HCT116 (cell line): Measurements from ENCODE around the gene ATG14. TPM values are rescaled to one million over a fixed set of nuclear protein-coding genes. Genes with fewer than 3 reads are reported as not detected.

Experiments
- ATAC-seq: fragments of 200-7000 bp; cut with Tn5 transposase; 2 replicates; pipeline ENCODE4 v1.9.1; 2020; ENCODE audit warnings: mild to moderate bottlenecking, moderate library complexity
- BruUV-seq: library from RNA; stranded (reverse); fragments of 400-500 nt; replicated peaks from 2 replicates; lab custom pipeline; 2021; lab: Mats Ljungman, UMichigan
- CTCF ChIA-PET: fragments of 300-600 bp; sonication (Branson Sonifier 250); formaldehyde crosslinking; loops from one replicate; lab custom pipeline; 2021; ENCODE audit warnings: antibody characterized with exemption; lab: Charles Lee
- POLR2A ChIA-PET: fragments of 300-600, 350-600 bp; sonication (Branson Sonifier 250); formaldehyde crosslinking; loops from one replicate; lab custom pipeline; 2021; ENCODE audit warnings: antibody characterized with exemption; lab: Charles Lee
- RAD21 ChIA-PET, 2 experiments: fragments of 300-600 bp; sonication (Branson Sonifier 250); formaldehyde crosslinking; loops; one replicate each; lab custom pipeline; 2023; ENCODE audit warnings: low total read pairs in 2 of 2; ENCODE audit not compliant: uncharacterized antibody in 2 of 2, unreplicated experiment in 2 of 2, low non-redundant PET in 1 of 2; lab: Charles Lee
- DNase-seq: peaks from one replicate; pipeline ENCODE4 v3.0.0-alpha.2; 2010; ENCODE audit warnings: low read depth, low spot score
- H2AFZ ChIP-seq: fragments of 200-600 bp; shearing (Covaris generic), sonication (generic); 2 replicates; pipeline ENCODE4 v1.6.1; 2017; ENCODE audit warnings: low read depth, mixed run types, mixed read lengths, antibody characterized with exemption, low read length; ENCODE audit not compliant: poor library complexity, severe bottlenecking
- H3K27ac ChIP-seq: 2 replicates; pipeline ENCODE4 v1.5.1; 2012; ENCODE audit warnings: low read depth, low read length
- H3K27me3 ChIP-seq: fragments of 200-600 bp; sonication (generic); 2 replicates; pipeline ENCODE4 v1.6.1; 2016; ENCODE audit warnings: mixed run types, low read length, mixed read lengths; ENCODE audit not compliant: insufficient read depth
- H3K36me3 ChIP-seq, 2 experiments: fragments of 200-500 bp in 1 of 2; fragments of 200-600 bp in 1 of 2; sonication (Bioruptor generic) in 1 of 2; sonication (generic) in 1 of 2; 2 replicates each; pipeline versions ENCODE4 v1.5.1 to v1.6.1; 2014 to 2016; ENCODE audit warnings: low read length in 2 of 2, inconsistent platforms in 1 of 2, mixed read lengths in 1 of 2, mixed run types in 1 of 2; ENCODE audit not compliant: insufficient read depth in 2 of 2, control insufficient read depth in 1 of 2
- H3K4me1 ChIP-seq, 2 experiments: fragments of 200-600 bp in 1 of 2; sonication (generic) in 1 of 2; 2 replicates each; pipeline versions ENCODE4 v1.5.1 to v1.6.1; 2012 to 2017; ENCODE audit warnings: low read length in 2 of 2, inconsistent platforms in 1 of 2, mild to moderate bottlenecking in 1 of 2, mixed read lengths in 1 of 2, mixed run types in 1 of 2, moderate library complexity in 1 of 2; ENCODE audit not compliant: insufficient read depth in 2 of 2, control insufficient read depth in 1 of 2
- H3K4me2 ChIP-seq: fragments of 200-600 bp; sonication (generic); 2 replicates; pipeline ENCODE4 v1.6.1; 2017; ENCODE audit warnings: mixed run types, low read length, mixed read lengths
- H3K4me3 ChIP-seq, 2 experiments: fragments of 200-600 bp in 1 of 2; sonication (generic) in 1 of 2; replicated peaks in 1 of 2; 2 replicates each; pipeline ENCODE4 v1.5.1; 2011 to 2016; ENCODE audit warnings: low read length in 2 of 2, control low read depth in 1 of 2, low read depth in 1 of 2, mild to moderate bottlenecking in 1 of 2, mixed read lengths in 1 of 2, mixed run types in 1 of 2
- H3K79me2 ChIP-seq: fragments of 200-600 bp; sonication (generic); 2 replicates; pipeline ENCODE4 v1.6.1; 2017; ENCODE audit warnings: mild to moderate bottlenecking, mixed run types, low read length, moderate library complexity, mixed read lengths; ENCODE audit not compliant: insufficient read depth
- H3K9ac ChIP-seq: fragments of 200-600 bp; sonication (generic); 2 replicates; pipeline ENCODE4 v1.6.1; 2016; ENCODE audit warnings: low read length, mixed read lengths
- H3K9me2 ChIP-seq: fragments of 200-600 bp; sonication (generic), shearing (Covaris generic); 2 replicates; pipeline ENCODE4 v1.6.1; 2017; ENCODE audit warnings: mixed run types, mild to moderate bottlenecking, moderate library complexity; ENCODE audit not compliant: insufficient read depth
- H3K9me3 ChIP-seq, 2 experiments: fragments of 200-500 bp in 1 of 2; fragments of 200-600 bp in 1 of 2; sonication (Bioruptor generic) in 1 of 2; sonication (generic) in 1 of 2; 2 replicates each; pipeline ENCODE4 v1.6.1; 2014 to 2017; ENCODE audit warnings: low read length in 2 of 2, mixed read lengths in 2 of 2, inconsistent platforms in 1 of 2, low read depth in 1 of 2, mild to moderate bottlenecking in 1 of 2, mixed run types in 1 of 2, moderate library complexity in 1 of 2; ENCODE audit not compliant: control insufficient read depth in 1 of 2, insufficient read depth in 1 of 2
- H4K20me1 ChIP-seq: fragments of 200-600 bp; sonication (generic), shearing (Covaris generic); 2 replicates; pipeline ENCODE4 v1.6.1; 2017; ENCODE audit warnings: mixed run types, mild to moderate bottlenecking, moderate library complexity; ENCODE audit not compliant: insufficient read depth
- ATF3 ChIP-seq: IDR thresholded peaks from 2 replicates; pipeline ENCODE4 v1.6.1; 2012
- CTCF ChIP-seq, 3 experiments: fragments of 200-600 bp in 1 of 3; sonication (generic) in 1 of 3; IDR thresholded peaks in 2 of 3; conservative IDR thresholded peaks in 1 of 3; 2 replicates each; pipeline ENCODE4 v1.5.1; 2012 to 2017; ENCODE audit warnings: low read depth in 2 of 3, low read length in 2 of 3, antibody characterized with exemption in 1 of 3, borderline replicate concordance in 1 of 3, control low read depth in 1 of 3, mild to moderate bottlenecking in 1 of 3, mixed read lengths in 1 of 3, mixed run types in 1 of 3, moderate library complexity in 1 of 3; ENCODE audit not compliant: insufficient read depth in 1 of 3
- RAD21 ChIP-seq: IDR thresholded peaks from 2 replicates; pipeline ENCODE4 v1.6.1; 2012; ENCODE audit warnings: low read depth, mild to moderate bottlenecking
- intact Hi-C: fragments of 100-400 bp; cut with micrococcal nuclease; formaldehyde crosslinking; loops from 2 replicates; pipeline ENCODE4 v1.10.0; 2022
- total RNA-seq: library from RNA; stranded (reverse); gene quantifications from one replicate; pipeline ENCODE4 v1.2.1, GENCODE V29; 2021; ENCODE audit not compliant: unreplicated experiment

ATG14 gene
- total RNA-seq, 1 experiment from 2014 or later: 9.9 TPM

- peak overlapping the region; percentile 59 for H3K4me2 ChIP-seq
Observed at GRCh38 chr14:55438066-55438683, 26.5 kb upstream of the ATG14 start.

More at GRCh38 chr14:55438066-55438683, 26.5 kb upstream of the ATG14 start:
- ATAC-seq (peak; percentile 94), DNase-seq (peak; percentile 57)
- Histone ChIP-seq H3K36me3 (no peaks in the 10 kb centered on the region), H2AFZ (peak overlapping the region; percentile 92), H3K9me2 (no peaks in the 10 kb centered on the region), H3K79me2 (no peaks in the 10 kb centered on the region), H3K27me3 (no peaks in the 10 kb centered on the region), H3K4me1 (peaks cover 0 to 7% of the 10 kb centered on the region in 2 experiments; a peak in 3 of 4 replicates), H4K20me1 (no peaks in the 10 kb centered on the region), H3K9ac (no peak overlapping the region), H3K9me3 (no peaks in the 10 kb centered on the region), H3K4me3 (no peak overlapping the region), H3K27ac (no peak overlapping the region)
- TF ChIP-seq CTCF (IDR thresholded peaks at IDR 0.05 in 2 of 3, conservative IDR thresholded peaks at IDR 0.05 in 1 of 3; ENCODE audit: borderline replicate concordance in 1 of 3, insufficient read depth in 1 of 3, low read depth in 2 of 3, low read length in 2 of 3): peak; percentile 68 to 77 (median 68); a peak in 5 of 6 replicates
- no peak for TF ChIP-seq ATF3
- peak; percentile 87 for TF ChIP-seq RAD21
- no TSS peak for BruUV-seq
- ChIA-PET POLR2A (interaction anchor here (1.3 kb wide), 1 partner anchor 11 kb away, joined by 3 read pairs; no protein-coding TSS in a partner anchor), CTCF (interaction anchor here (0.6 to 2.5 kb wide), 25 partner anchors 9 to 1053 kb away, joined by 3 to 29 read pairs (median 4); no protein-coding TSS in a partner anchor), RAD21 (interaction anchor here (0.8 to 1.0 kb wide), 3 partner anchors 10 to 902 kb away, joined by 3 read pairs; no protein-coding TSS in a partner anchor)
- intact Hi-C loops: loop anchor here (2.0 to 10.0 kb wide), 3 partner anchors 223 to 1037 kb away; no protein-coding TSS in a partner anchor
